A673 (cell line): Measurements from ENCODE around the gene GJC2.

Source experiments
- CTCF ChIP-seq: fragments of 300-800, 200-600 bp; sonication (generic); conservative IDR thresholded peaks from 2 replicates; pipeline ENCODE4 v1.5.1; 2017; ENCODE audit warnings: low read depth, mild to moderate bottlenecking, antibody characterized with exemption, low read length, moderate library complexity, mixed read lengths
- EZH2 ChIP-seq: fragments of 200-600 bp; sonication (generic); IDR thresholded peaks from 2 replicates; pipeline ENCODE4 v1.6.1; 2017; ENCODE audit warnings: borderline replicate concordance, low read depth, mild to moderate bottlenecking, mixed read lengths, antibody characterized with exemption, low read length; ENCODE audit not compliant: poor library complexity, severe bottlenecking

GRCh38 chr1:228147151-228147693, 2.5 kb upstream of the GJC2 start:
- TF ChIP-seq EZH2 (no peak), CTCF (no peak)
